CD4-positive, CD25-positive, alpha-beta regulatory T cell (primary cell): ENCODE measurements around the gene PRR15. TPM values are rescaled to one million over a fixed set of nuclear protein-coding genes. Genes with fewer than 3 reads are reported as not detected.

Experiments
- ATAC-seq, 2 donors: fragments of 150-1000 bp; cut with Tn5 transposase; one replicate each; pipeline ENCODE4 v1.10.0; 2021; ENCODE audit warnings: low read depth in 2 of 2, moderate number of reproducible peaks in 2 of 2, moderate library complexity in 1 of 2
- DNase-seq, 3 donors: peaks; one replicate each; pipeline versions ENCODE4 v3.0.0 to v3.0.0-alpha.2; 2012 to 2022; ENCODE audit warnings: mixed read lengths in 1 of 3
- H3K27ac ChIP-seq: one replicate; pipeline ENCODE4 v1.7.0; 2013; ENCODE audit warnings: mild to moderate bottlenecking, low read length; ENCODE audit not compliant: insufficient read depth, poor library complexity, severe bottlenecking
- H3K27me3 ChIP-seq: one replicate; pipeline ENCODE4 v1.7.0; 2013; ENCODE audit warnings: low read length; ENCODE audit not compliant: control insufficient read depth, insufficient read depth
- H3K36me3 ChIP-seq: one replicate; pipeline ENCODE4 v1.7.0; 2013; ENCODE audit warnings: mild to moderate bottlenecking, low read length, moderate library complexity; ENCODE audit not compliant: control insufficient read depth, insufficient read depth
- H3K4me1 ChIP-seq: 2 replicates; pipeline ENCODE4 v1.7.0; 2013; ENCODE audit warnings: mild to moderate bottlenecking, low read length; ENCODE audit not compliant: insufficient read depth, control insufficient read depth, poor library complexity, severe bottlenecking
- H3K4me3 ChIP-seq: one replicate; pipeline ENCODE4 v1.7.0; 2013; ENCODE audit warnings: low read depth, mild to moderate bottlenecking, low read length, moderate library complexity
- H3K9me3 ChIP-seq, 2 experiments: 1 replicate in 1 of 2; 2 replicates in 1 of 2; pipeline ENCODE4 v1.7.0; 2013; ENCODE audit warnings: low read length in 2 of 2, mild to moderate bottlenecking in 1 of 2, moderate library complexity in 1 of 2; ENCODE audit not compliant: control insufficient read depth in 2 of 2
- H3K27ac Mint-ChIP-seq, 3 donors: one replicate each; pipeline ENCODE4 v1.8.0; 2020 to 2022; ENCODE audit warnings: mild to moderate bottlenecking in 3 of 3, mixed read lengths in 3 of 3, moderate library complexity in 2 of 3
- H3K27me3 Mint-ChIP-seq: one replicate; pipeline ENCODE4 v1.8.0; 2022; ENCODE audit warnings: mild to moderate bottlenecking, mixed read lengths
- H3K36me3 Mint-ChIP-seq: one replicate; pipeline ENCODE4 v1.8.0; 2020; ENCODE audit warnings: mixed read lengths
- H3K4me1 Mint-ChIP-seq, 4 donors: one replicate each; pipeline ENCODE4 v1.8.0; 2020 to 2022; ENCODE audit warnings: mixed read lengths in 4 of 4, mild to moderate bottlenecking in 1 of 4
- H3K4me3 Mint-ChIP-seq, 4 donors: one replicate each; pipeline ENCODE4 v1.8.0; 2020 to 2022; ENCODE audit warnings: mild to moderate bottlenecking in 4 of 4, mixed read lengths in 4 of 4, moderate library complexity in 3 of 4
- H3K9me3 Mint-ChIP-seq, 7 donors: one replicate each; pipeline ENCODE4 v1.8.0; 2020 to 2022; ENCODE audit warnings: mixed read lengths in 7 of 7, mild to moderate bottlenecking in 3 of 7, moderate library complexity in 2 of 7
- polyA plus RNA-seq, 4 donors: library from polyadenylated mRNA; unstranded; fragments of 300-500 nt; fragmentation: Illumina TruSeq; gene quantifications; one replicate each; pipeline ENCODE4 v1.2.3, GENCODE V29; 2021
- total RNA-seq: library from RNA; stranded (reverse); gene quantifications from one replicate; pipeline ENCODE4 v1.2.3, GENCODE V29; 2022

Gene PRR15
- total and polyA plus RNA-seq, 5 donors from 2014 or later = not detected

GRCh38 chr7:29539471-29539870 is 24.2 kb upstream of the PRR15 start:
- Histone ChIP-seq H3K9me3 (no peaks in the 10 kb centered on the region), H3K4me3 (no peak overlapping the region), H3K27ac (no peak overlapping the region), H3K27me3 (no peaks in the 10 kb centered on the region), H3K36me3 (no peaks in the 10 kb centered on the region), H3K4me1 (no peaks in the 10 kb centered on the region)
- DNase-seq (no peak), ATAC-seq (no peak)
- Mint-ChIP-seq H3K36me3 (no peaks in the 10 kb centered on the region), H3K4me3 (no peak overlapping the region), H3K27ac (no peak overlapping the region), H3K4me1 (no peaks in the 10 kb centered on the region), H3K9me3 (peaks cover 0 to 10% (median 5%) of the 10 kb centered on the region in 7 donors), H3K27me3 (peaks cover 6% of the 10 kb centered on the region)

- no peak for DNase-seq
- Histone ChIP-seq H3K27ac (no peak overlapping the region), H3K27me3 (no peaks in the 10 kb centered on the region), H3K4me1 (no peaks in the 10 kb centered on the region), H3K36me3 (no peaks in the 10 kb centered on the region), H3K4me3 (no peak overlapping the region), H3K9me3 (no peaks in the 10 kb centered on the region)
- Mint-ChIP-seq H3K27ac (no peak overlapping the region), H3K27me3 (peaks cover 4% of the 10 kb centered on the region), H3K36me3 (no peaks in the 10 kb centered on the region), H3K4me1 (no peaks in the 10 kb centered on the region), H3K9me3 (peaks cover 0 to 4% (median 2%) of the 10 kb centered on the region in 7 donors), H3K4me3 (no peak overlapping the region)
- no peak for ATAC-seq
Measured at GRCh38 chr7:29547421-29547820, 16.2 kb upstream of the PRR15 start.

- DNase-seq (no peak), ATAC-seq (no peak)
- Histone ChIP-seq H3K36me3 (no peaks in the 10 kb centered on the region), H3K27me3 (no peaks in the 10 kb centered on the region), H3K27ac (no peak overlapping the region), H3K9me3 (no peaks in the 10 kb centered on the region), H3K4me3 (no peak overlapping the region), H3K4me1 (no peaks in the 10 kb centered on the region)
- Mint-ChIP-seq H3K27me3 (peaks cover 4% of the 10 kb centered on the region), H3K4me1 (no peaks in the 10 kb centered on the region), H3K9me3 (peaks cover 0 to 2% (median 0%) of the 10 kb centered on the region in 7 donors), H3K4me3 (no peak overlapping the region), H3K36me3 (no peaks in the 10 kb centered on the region), H3K27ac (no peak overlapping the region)
Measured at GRCh38 chr7:29548823-29549222, 14.8 kb upstream of the PRR15 start.

- H3K36me3 ChIP-seq = no peaks in the 10 kb centered on the region
- ATAC-seq (no peak), DNase-seq (no peak)
- H3K4me3 Mint-ChIP-seq = no peak overlapping the region
- no peaks in the 10 kb centered on the region for H3K36me3 Mint-ChIP-seq
- no peaks in the 10 kb centered on the region for H3K4me1 Mint-ChIP-seq
- no peak overlapping the region for H3K27ac ChIP-seq
- H3K27ac Mint-ChIP-seq = no peak overlapping the region
- H3K4me1 ChIP-seq = no peaks in the 10 kb centered on the region
- H3K9me3 Mint-ChIP-seq = peaks cover 0 to 4% (median 0%) of the 10 kb centered on the region in 7 donors
- peaks cover 4% of the 10 kb centered on the region for H3K27me3 Mint-ChIP-seq
- H3K27me3 ChIP-seq = no peaks in the 10 kb centered on the region
- no peak overlapping the region for H3K4me3 ChIP-seq
- H3K9me3 ChIP-seq = no peaks in the 10 kb centered on the region
Measured at GRCh38 chr7:29552392-29552791, 11.2 kb upstream of the PRR15 start.

- Histone ChIP-seq H3K36me3 (no peaks in the 10 kb centered on the region), H3K27me3 (peaks cover 5% of the 10 kb centered on the region), H3K4me1 (no peaks in the 10 kb centered on the region), H3K27ac (no peak overlapping the region), H3K4me3 (no peak overlapping the region), H3K9me3 (no peaks in the 10 kb centered on the region)
- no peak for ATAC-seq
- Mint-ChIP-seq H3K27ac (no peak overlapping the region), H3K27me3 (peaks cover 2% of the 10 kb centered on the region), H3K9me3 (peaks cover 0 to 4% (median 0%) of the 10 kb centered on the region in 7 donors), H3K36me3 (no peaks in the 10 kb centered on the region), H3K4me3 (no peak overlapping the region), H3K4me1 (no peaks in the 10 kb centered on the region)
- DNase-seq = no peak
Measured at GRCh38 chr7:29555061-29555460, 8.6 kb upstream of the PRR15 start.

GRCh38 chr7:29556405-29557195 is 7.0 kb upstream of the PRR15 start:
- peaks cover 0 to 4% (median 2%) of the 10 kb centered on the region in 7 donors for H3K9me3 Mint-ChIP-seq
- no peak overlapping the region for H3K27ac Mint-ChIP-seq
- Histone ChIP-seq H3K27me3 (peaks cover 8% of the 10 kb centered on the region), H3K9me3 (no peaks in the 10 kb centered on the region), H3K27ac (no peak overlapping the region), H3K4me1 (no peaks in the 10 kb centered on the region), H3K36me3 (no peaks in the 10 kb centered on the region), H3K4me3 (no peak overlapping the region)
- no peak for ATAC-seq
- peaks cover 11% of the 10 kb centered on the region for H3K27me3 Mint-ChIP-seq
- H3K4me3 Mint-ChIP-seq = no peak overlapping the region
- H3K36me3 Mint-ChIP-seq = no peaks in the 10 kb centered on the region
- no peaks in the 10 kb centered on the region for H3K4me1 Mint-ChIP-seq
- DNase-seq = no peak

GRCh38 chr7:29557954-29558353 is 5.7 kb upstream of the PRR15 start:
- Mint-ChIP-seq H3K9me3 (peaks cover 0 to 4% (median 0%) of the 10 kb centered on the region in 7 donors), H3K27ac (no peak overlapping the region), H3K36me3 (no peaks in the 10 kb centered on the region), H3K4me3 (no peak overlapping the region), H3K27me3 (peaks cover 21% of the 10 kb centered on the region), H3K4me1 (peaks cover 0 to under 1% (median 0%) of the 10 kb centered on the region in 4 donors)
- no peaks in the 10 kb centered on the region for H3K4me1 ChIP-seq
- no peak overlapping the region for H3K4me3 ChIP-seq
- ATAC-seq = no peak
- no peaks in the 10 kb centered on the region for H3K9me3 ChIP-seq
- H3K36me3 ChIP-seq = no peaks in the 10 kb centered on the region
- DNase-seq = no peak
- peaks cover 12% of the 10 kb centered on the region for H3K27me3 ChIP-seq
- H3K27ac ChIP-seq = no peak overlapping the region

GRCh38 chr7:29561271-29561670 is 2.4 kb upstream of the PRR15 start:
- Mint-ChIP-seq H3K27ac (no peak overlapping the region), H3K4me1 (peaks cover 0 to 19% (median 4%) of the 10 kb centered on the region in 4 donors), H3K27me3 (peaks cover 50% of the 10 kb centered on the region), H3K4me3 (no peak overlapping the region), H3K36me3 (no peaks in the 10 kb centered on the region), H3K9me3 (peaks cover 0 to 6% (median 2%) of the 10 kb centered on the region in 7 donors)
- peaks cover 23% of the 10 kb centered on the region for H3K27me3 ChIP-seq
- no peak overlapping the region for H3K4me3 ChIP-seq
- no peaks in the 10 kb centered on the region for H3K9me3 ChIP-seq
- no peak overlapping the region for H3K27ac ChIP-seq
- no peak for DNase-seq
- ATAC-seq = no peak
- H3K36me3 ChIP-seq = no peaks in the 10 kb centered on the region
- peaks cover 7% of the 10 kb centered on the region for H3K4me1 ChIP-seq
